ENCODE data around the gene FOSL1. TPM values are rescaled to one million over a fixed set of nuclear protein-coding genes. Genes with fewer than 3 reads are reported as not detected.
A peak's percentile ranks its signal among the peaks of the same experiment; 100 is the strongest.

The FOSL1 gene
- total and polyA plus RNA-seq, 11 donors, result 0.22 to 48.1 (median 1.5) TPM

DNA sequence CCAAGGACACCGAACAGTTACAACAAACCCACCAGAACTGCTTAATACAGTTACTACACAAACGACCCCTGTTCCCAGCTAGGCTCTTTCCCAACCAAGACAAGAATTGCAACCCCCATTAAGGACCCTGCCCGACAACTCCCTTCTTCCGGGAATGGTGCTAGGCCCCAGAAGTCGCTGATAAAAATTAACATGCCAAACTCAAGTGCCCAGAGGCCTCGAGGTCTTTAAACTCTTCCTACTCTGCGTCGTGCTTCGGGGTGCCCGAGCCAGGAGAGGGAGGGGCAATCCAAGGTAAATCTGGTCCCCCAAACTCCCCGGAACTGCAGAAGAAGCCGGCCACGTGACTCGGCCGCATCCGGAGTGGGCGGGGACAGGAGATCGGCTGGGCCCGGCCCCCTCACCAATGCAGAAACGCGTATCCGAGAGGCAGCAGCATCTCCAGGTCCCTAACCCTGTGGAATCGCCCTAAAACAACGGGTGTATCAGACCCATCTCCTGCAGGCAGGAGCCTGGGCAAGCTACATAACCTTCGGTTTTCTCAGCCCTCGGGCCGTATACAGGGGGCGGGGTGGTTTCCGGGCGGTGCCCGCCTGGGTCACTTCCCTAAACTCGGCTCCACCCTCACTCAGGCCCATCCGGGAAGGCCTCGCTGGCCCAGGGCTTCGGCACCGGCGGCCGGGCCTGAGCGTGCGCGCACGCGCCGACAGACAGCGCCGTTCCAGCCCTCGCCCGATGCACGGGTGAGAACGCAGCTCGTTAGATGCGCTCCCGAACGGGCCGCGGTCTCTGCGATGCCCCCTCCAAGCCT is 43.3 kb downstream of the FOSL1 start:
- Histone ChIP-seq H3K36me3 (peaks cover 0 to 51% (median 44%) of the 10 kb centered on the region in 9 donors), H3K27ac (peak overlapping the region; percentile 94 to 99 (median 98)), H3K4me3 (peak overlapping the region; percentile 74 to 100 (median 94)), H3K27me3 (no peaks in the 10 kb centered on the region), H3K4me1 (peaks cover 0 to 50% (median 29%) of the 10 kb centered on the region in 12 donors), H3K9me3 (no peaks in the 10 kb centered on the region)
- DNase-seq (peak; percentile 85 to 91 (median 88)), ATAC-seq (peak in 3 of 4 donors; percentile 35 to 56 (median 38))
- peak in 1 of 2 donors; percentile 37 for TF ChIP-seq POLR2A (IDR thresholded peaks at IDR 0.05)
- no peak for TF ChIP-seq CTCF (IDR thresholded peaks at IDR 0.05)
- WGBS, 4 donors, result 1 to 3% (median 2%) methylated on average over 31 to 57 of the region's 57 CpGs
- intact Hi-C loops (cut with DNase I), result loop anchor here in 2 of 10 donors (5.0 to 10.0 kb wide), 3 partner anchors 195 to 408 kb away; partner anchors contain the start of genes PCNX3 (in 1 of the 2), RAB1B (in 1 of the 2) and RELA (in 1 of the 2)

GRCh38 chr11:65855927-65856363 is 44.2 kb downstream of the FOSL1 start:
- Histone ChIP-seq H3K4me3 (peak overlapping the region in 10 of 12 donors; percentile 74 to 100 (median 90)), H3K9me3 (peaks cover 0 to 9% (median 2%) of the 10 kb centered on the region in 12 donors), H3K36me3 (peaks cover 0 to 58% (median 48%) of the 10 kb centered on the region in 9 donors), H3K4me1 (peaks cover 0 to 41% (median 19%) of the 10 kb centered on the region in 12 donors), H3K27ac (peak overlapping the region in 1 of 12 donors; percentile 98), H3K27me3 (no peaks in the 10 kb centered on the region)
- ATAC-seq (no peak), DNase-seq (peak in 1 of 5 donors; percentile 9)
- intact Hi-C loops (cut with DNase I), result loop anchor here in 2 of 10 donors (5.0 to 10.0 kb wide), 3 partner anchors 194 to 409 kb away; partner anchors contain the start of genes PCNX3 (in 1 of the 2), RAB1B (in 1 of the 2) and RELA (in 1 of the 2)
- TF ChIP-seq CTCF (IDR thresholded peaks at IDR 0.05) (no peak), POLR2A (IDR thresholded peaks at IDR 0.05) (no peak)
- 82 to 88% (median 86%) methylated on average over 15 of the region's 15 CpGs for WGBS, 4 donors

DNA sequence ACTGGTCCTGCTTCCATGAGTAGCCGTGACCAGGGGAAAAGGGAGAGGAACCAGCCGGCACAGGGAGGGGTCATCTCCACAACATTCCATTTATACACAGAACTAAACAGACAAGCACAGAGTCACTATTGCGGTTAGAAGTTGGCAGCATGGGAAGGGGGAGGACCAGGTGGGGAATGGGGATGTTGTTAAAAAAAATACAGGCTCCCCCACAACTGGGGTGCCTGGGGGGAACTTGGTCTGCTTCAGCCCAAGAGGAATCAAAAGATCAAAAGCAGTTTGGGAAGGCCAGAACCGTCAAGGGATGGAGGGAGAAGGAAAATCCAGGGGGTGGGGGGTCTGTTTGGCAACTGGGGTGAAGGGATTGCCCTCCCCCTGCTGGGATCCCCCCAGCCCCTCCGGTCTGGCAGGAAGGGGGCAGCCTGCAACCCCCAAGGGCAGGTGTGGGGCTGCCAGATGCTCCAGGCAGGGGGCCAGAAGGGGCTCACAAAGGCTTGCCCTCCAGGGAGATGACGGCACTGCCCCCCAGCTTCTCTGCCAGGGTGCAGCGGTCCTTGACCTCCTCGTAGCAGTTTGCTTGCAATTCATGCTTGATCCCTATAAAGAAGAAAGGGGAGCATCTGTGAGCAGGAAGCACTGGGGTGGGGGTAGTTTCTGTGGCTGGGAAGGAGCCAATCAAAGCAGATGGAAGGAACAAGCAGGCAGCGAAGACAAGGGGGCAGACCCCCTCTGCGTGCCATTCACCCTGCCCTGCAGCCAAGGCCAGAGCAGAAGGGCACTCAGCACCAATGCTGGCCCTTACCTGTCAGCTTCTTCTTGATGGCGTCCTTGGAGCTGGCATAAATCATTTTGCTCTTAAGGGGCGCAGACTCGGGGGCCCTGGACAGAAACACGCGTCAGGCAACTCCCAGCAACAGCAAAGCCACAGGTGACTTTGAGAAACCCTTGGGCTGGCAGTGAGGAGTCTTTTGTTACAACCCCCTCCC is 45.0 kb downstream of the FOSL1 start:
- intact Hi-C loops (cut with DNase I), result loop anchor here in 2 of 10 donors (5.0 to 10.0 kb wide), 3 partner anchors 193 to 410 kb away; partner anchors contain the start of genes PCNX3 (in 1 of the 2), RAB1B (in 1 of the 2) and RELA (in 1 of the 2)
- ATAC-seq (no peak), DNase-seq (peak in 2 of 5 donors; percentile 18 to 57)
- Histone ChIP-seq H3K4me1 (peaks cover 0 to 39% (median 18%) of the 10 kb centered on the region in 12 donors), H3K9me3 (peaks cover 0 to 10% (median 2%) of the 10 kb centered on the region in 12 donors), H3K4me3 (no peak overlapping the region), H3K27ac (no peak overlapping the region), H3K36me3 (peaks cover 0 to 60% (median 50%) of the 10 kb centered on the region in 9 donors), H3K27me3 (no peaks in the 10 kb centered on the region)
- TF ChIP-seq CTCF (IDR thresholded peaks at IDR 0.05) (no peak), POLR2A (IDR thresholded peaks at IDR 0.05) (no peak)
- WGBS, 4 donors, result 76 to 81% (median 78%) methylated on average over 15 of the region's 15 CpGs

Data from heart left ventricle (tissue), 16 donors.